ENCODE results near the gene GPC2.
"Not testable (repeated sequence)": the region's sequence is repeated elsewhere in the genome, so short reads cannot be mapped to it uniquely, and the experiment has no call there.

GPC2 gene, protein sequence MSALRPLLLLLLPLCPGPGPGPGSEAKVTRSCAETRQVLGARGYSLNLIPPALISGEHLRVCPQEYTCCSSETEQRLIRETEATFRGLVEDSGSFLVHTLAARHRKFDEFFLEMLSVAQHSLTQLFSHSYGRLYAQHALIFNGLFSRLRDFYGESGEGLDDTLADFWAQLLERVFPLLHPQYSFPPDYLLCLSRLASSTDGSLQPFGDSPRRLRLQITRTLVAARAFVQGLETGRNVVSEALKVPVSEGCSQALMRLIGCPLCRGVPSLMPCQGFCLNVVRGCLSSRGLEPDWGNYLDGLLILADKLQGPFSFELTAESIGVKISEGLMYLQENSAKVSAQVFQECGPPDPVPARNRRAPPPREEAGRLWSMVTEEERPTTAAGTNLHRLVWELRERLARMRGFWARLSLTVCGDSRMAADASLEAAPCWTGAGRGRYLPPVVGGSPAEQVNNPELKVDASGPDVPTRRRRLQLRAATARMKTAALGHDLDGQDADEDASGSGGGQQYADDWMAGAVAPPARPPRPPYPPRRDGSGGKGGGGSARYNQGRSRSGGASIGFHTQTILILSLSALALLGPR

DNA sequence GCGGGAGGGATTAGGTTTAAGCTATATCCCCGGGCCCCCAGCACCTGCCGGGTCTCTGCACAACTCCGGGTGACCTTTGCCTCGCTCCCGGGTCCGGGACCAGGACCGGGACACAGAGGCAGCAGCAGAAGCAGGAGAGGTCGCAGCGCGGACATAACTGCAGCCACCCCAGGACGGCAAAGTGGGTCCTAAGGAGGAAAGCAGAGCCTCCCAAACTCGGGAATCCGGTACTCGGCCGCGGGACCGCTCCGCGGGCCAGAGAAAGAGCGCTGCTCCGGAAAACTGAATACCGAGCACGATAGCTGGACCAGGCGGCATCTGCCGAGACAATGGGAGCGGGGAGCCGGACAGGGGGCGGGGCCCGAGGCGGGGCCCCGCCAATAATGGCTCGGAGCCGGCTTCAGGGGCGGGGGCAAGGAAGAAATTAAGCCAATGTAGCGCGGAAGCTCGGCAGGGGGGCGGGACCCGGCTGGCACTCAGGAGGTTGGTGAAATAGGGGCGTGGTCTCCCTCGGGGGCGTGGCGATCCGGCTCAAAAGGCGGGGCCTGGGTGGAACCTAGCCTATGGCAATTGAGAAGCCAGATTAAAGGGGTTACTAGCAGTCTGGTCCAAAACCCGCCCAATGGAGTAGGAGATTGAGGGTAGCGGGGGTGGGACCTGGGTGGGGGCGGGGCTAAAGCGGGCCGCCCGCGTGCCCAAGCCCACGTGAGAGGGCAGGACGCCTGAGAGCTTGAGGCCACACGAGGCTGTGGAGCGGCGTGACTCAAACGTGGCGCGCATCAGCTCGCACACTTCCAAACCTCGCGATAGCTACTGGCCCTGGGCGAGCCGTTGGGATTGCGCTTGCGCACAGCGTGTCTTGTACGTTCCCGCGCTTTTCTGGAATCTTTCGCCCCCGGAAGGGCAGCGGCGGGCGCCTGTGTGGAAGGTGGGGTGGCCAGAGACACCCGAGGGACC lies at the start of gene GPC2, which contains the start of gene STAG3:
Gene GPC2, minus strand, starts transcription at position 337 of the 957 bp plus-strand sequence. Its CDS starts 182 bp downstream, at position 155.
Gene STAG3, plus strand, starts transcription at position 874 of the 957 bp plus-strand sequence. CDS start 2,639 bp downstream, outside the sequence.
- Histone ChIP-seq H3K27me3 (ENCODE audit: control insufficient read depth, insufficient read depth, low read length) (peaks cover 13% of the 10 kb centered on the region), H3K9me3 (ENCODE audit: control insufficient read depth, low read depth, low read length) (no peaks in the 10 kb centered on the region), H3K4me1 (ENCODE audit: control insufficient read depth, low read depth, low read length) (peaks cover 7% of the 10 kb centered on the region), H3K9ac (ENCODE audit: low read length) (peak within 1 kb of the TSS; percentile 90), H3K36me3 (ENCODE audit: control insufficient read depth, low read depth, low read length) (no peaks in the 10 kb centered on the region), H3K27ac (ENCODE audit: low read length) (no peak within 1 kb of the TSS), H3K4me3 (ENCODE audit: low read length) (peak within 1 kb of the TSS; percentile 89)

DNA sequence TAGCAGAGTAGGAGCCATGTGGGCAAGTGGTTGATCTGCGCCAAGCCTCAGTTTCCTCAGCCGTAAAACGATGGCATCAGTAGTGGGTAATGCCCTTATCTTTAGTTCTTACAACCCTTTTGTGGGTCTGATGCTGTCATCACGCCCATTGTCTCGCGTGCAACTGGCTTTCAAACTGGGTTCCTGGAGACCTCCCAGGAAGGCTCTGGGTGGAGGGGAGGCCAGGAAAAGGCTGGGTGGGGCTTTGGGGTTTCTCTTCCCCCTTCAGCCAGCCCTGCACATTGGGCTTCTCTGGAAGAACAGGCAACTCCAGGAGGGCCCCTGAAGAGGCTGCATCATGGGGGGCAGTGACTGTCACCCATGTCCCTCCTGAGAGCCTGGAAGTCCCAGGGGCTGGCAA lies 47.7 kb upstream of the GPC2 start:
- not testable (repeated sequence) for H3K36me3 ChIP-seq (ENCODE audit: control insufficient read depth, low read depth, low read length); H3K4me1 ChIP-seq (ENCODE audit: control insufficient read depth, low read depth, low read length); H3K9me3 ChIP-seq (ENCODE audit: control insufficient read depth, low read depth, low read length); H3K27me3 ChIP-seq (ENCODE audit: control insufficient read depth, insufficient read depth, low read length); H3K4me3 ChIP-seq (ENCODE audit: low read length); H3K27ac ChIP-seq (ENCODE audit: low read length); H3K9ac ChIP-seq (ENCODE audit: low read length)

DNA sequence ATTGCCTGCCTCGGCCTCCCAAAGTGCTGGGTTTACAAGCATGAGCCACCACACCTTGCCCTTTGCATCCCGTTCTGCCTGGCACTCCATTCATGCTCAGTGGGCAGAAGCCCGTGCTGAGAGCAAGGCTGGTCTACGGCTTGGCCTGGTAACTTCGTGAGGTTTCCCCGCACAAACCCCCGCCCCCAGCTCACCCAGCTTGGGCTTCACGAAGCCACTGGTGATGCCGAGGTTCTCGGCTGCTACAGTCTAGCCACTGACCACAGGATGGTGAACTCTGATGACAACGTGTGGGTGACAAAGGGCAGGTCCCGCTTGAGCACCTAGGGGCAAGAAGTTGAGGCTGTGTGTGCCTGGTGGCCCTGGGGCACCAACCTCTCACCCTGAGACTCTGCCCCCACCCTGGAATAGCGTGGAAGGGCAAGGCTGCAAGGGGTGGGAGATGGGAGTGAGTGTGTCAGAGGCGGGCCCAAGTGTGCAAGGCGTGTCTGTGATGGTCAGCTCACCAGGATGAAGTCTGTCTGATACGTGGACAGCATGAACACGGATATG lies 46.3 kb upstream of the GPC2 start:
- not testable (repeated sequence) for H3K4me1 ChIP-seq (ENCODE audit: control insufficient read depth, low read depth, low read length); H3K36me3 ChIP-seq (ENCODE audit: control insufficient read depth, low read depth, low read length); H3K9ac ChIP-seq (ENCODE audit: low read length); H3K27me3 ChIP-seq (ENCODE audit: control insufficient read depth, insufficient read depth, low read length); H3K4me3 ChIP-seq (ENCODE audit: low read length); H3K27ac ChIP-seq (ENCODE audit: low read length); H3K9me3 ChIP-seq (ENCODE audit: control insufficient read depth, low read depth, low read length)

DNA sequence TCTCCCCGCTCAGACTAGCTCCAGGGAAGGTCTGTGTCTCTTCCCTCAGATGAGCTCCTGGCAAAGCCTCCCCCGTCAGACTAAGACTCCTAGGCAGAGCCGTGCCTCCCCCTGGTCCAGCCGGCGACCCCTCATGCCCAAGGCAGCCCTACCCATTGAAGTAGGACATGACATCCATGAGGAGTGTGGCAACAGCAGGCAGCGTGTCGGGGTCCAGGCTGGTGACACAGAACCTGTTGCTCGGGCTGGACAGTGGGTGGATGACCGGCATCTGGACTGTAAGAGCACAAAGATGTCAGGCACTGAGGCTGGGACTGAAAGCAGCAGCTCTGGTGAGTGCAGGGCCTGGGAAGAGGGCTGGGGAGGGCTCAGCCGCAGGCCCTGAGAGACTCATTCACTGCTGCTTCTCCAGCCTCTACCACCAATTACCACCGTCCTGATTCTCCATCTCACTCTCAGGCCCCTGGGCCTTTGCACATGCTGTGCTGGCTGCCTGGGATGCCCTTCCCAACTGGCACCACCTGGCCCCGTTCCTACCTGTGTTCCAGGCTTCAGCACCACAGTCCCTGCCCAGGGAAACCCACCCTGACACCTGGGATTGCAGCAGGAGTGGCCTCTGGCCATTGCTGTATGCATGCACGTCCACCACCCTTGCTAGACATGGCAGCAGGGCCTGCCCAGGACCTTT lies 45.4 kb upstream of the GPC2 start:
- H3K27ac ChIP-seq (ENCODE audit: low read length) = no peak overlapping the region
- H3K27me3 ChIP-seq (ENCODE audit: control insufficient read depth, insufficient read depth, low read length) = no peaks in the 10 kb centered on the region
- H3K9me3 ChIP-seq (ENCODE audit: control insufficient read depth, low read depth, low read length) = no peaks in the 10 kb centered on the region
- H3K36me3 ChIP-seq (ENCODE audit: control insufficient read depth, low read depth, low read length) = no peaks in the 10 kb centered on the region
- H3K9ac ChIP-seq (ENCODE audit: low read length) = no peak overlapping the region
- no peak overlapping the region for H3K4me3 ChIP-seq (ENCODE audit: low read length)
- H3K4me1 ChIP-seq (ENCODE audit: control insufficient read depth, low read depth, low read length) = no peaks in the 10 kb centered on the region

DNA sequence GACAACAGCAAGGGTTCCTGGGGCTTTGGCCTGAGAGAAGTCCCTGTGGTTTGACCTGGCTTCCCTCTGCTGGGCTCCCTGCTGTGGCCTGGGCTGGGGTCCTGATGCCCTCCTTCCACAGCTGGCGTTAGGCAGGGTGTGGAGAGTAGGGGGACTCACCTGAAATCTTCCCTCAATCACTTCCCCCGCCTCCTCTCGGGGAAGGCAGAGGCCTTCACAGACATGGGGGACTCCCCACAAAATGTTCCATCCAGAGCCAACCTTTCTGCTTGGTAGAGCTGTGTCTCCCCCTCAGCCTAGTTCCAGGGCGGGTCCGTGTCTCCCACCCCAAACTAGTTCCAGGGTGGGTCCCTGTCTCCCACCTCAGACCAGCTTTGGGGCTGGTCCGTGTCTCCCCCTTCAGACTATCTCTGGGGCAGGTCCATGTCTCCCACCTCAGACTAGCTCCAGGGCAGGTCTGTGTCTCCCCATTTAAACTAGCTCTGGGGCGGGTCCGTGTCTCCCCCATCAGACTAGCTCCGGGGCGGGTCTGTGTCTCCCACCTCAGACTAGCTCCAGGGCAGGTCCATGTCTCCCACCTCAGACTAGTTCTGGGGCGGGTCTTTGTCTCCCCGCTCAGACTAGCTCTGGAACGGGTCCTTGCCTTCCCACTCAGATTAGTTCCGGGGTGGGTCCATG lies 44.7 kb upstream of the GPC2 start:
- H3K4me3 ChIP-seq (ENCODE audit: low read length) = no peak overlapping the region
- no peaks in the 10 kb centered on the region for H3K4me1 ChIP-seq (ENCODE audit: control insufficient read depth, low read depth, low read length)
- H3K36me3 ChIP-seq (ENCODE audit: control insufficient read depth, low read depth, low read length) = no peaks in the 10 kb centered on the region
- no peak overlapping the region for H3K9ac ChIP-seq (ENCODE audit: low read length)
- H3K9me3 ChIP-seq (ENCODE audit: control insufficient read depth, low read depth, low read length) = no peaks in the 10 kb centered on the region
- H3K27ac ChIP-seq (ENCODE audit: low read length) = no peak overlapping the region
- no peaks in the 10 kb centered on the region for H3K27me3 ChIP-seq (ENCODE audit: control insufficient read depth, insufficient read depth, low read length)

DNA sequence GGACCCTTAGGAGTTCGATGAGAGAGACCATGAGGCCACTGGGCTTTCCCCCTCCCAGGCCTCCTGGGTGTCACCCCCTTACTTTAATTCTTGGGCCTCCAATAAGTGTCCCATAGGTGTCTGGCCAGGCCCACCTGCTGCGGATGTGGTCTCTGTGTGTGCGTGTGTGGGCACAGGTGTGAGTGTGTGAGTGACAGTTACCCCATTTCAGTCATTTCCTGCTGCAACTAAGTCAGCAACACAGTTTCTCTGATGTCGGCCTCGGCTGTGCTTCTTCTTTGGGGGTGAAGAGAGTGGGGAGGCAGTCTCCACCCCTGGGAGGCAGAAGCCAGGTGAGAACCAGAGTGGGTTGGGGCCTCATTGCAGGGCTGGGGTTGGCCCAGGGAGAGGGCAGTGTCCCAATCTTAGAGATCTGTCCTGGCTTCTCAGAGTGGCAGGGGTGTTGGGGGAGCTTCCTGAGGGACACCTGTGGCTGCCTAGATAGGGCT lies 44.1 kb upstream of the GPC2 start:
- Histone ChIP-seq H3K4me1 (ENCODE audit: control insufficient read depth, low read depth, low read length) (no peaks in the 10 kb centered on the region), H3K4me3 (ENCODE audit: low read length) (no peak overlapping the region), H3K36me3 (ENCODE audit: control insufficient read depth, low read depth, low read length) (no peaks in the 10 kb centered on the region), H3K9ac (ENCODE audit: low read length) (no peak overlapping the region), H3K27me3 (ENCODE audit: control insufficient read depth, insufficient read depth, low read length) (no peaks in the 10 kb centered on the region), H3K9me3 (ENCODE audit: control insufficient read depth, low read depth, low read length) (no peaks in the 10 kb centered on the region), H3K27ac (ENCODE audit: low read length) (no peak overlapping the region)

DNA sequence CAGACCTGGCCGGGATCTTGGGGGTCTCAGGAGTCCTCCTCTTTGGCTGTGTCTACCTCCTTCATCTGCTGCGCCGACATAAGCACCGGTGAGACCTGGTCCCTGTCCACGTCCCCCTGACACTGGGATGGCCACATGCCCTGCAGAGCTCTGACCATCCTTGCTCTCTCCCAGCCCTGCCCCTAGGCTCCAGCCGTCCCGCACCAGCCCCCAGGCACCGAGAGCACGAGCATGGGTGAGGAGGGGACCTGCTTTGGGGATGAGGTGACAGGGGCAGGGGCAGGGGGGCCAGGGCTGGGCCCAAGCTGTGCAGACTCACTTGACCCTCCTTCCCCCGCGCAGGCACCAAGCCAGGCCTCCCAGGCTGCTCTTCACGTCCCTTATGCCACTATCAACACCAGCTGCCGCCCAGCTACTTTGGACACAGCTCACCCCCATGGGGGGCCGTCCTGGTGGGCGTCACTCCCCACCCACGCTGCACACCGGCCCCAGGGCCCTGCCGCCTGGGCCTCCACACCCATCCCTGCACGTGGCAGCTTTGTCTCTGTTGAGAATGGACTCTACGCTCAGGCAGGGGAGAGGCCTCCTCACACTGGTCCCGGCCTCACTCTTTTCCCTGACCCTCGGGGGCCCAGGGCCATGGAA lies 43.5 kb upstream of the GPC2 start:
- no peaks in the 10 kb centered on the region for H3K4me1 ChIP-seq (ENCODE audit: control insufficient read depth, low read depth, low read length)
- H3K36me3 ChIP-seq (ENCODE audit: control insufficient read depth, low read depth, low read length) = no peaks in the 10 kb centered on the region
- H3K27ac ChIP-seq (ENCODE audit: low read length) = no peak overlapping the region
- H3K4me3 ChIP-seq (ENCODE audit: low read length) = no peak overlapping the region
- no peaks in the 10 kb centered on the region for H3K27me3 ChIP-seq (ENCODE audit: control insufficient read depth, insufficient read depth, low read length)
- no peak overlapping the region for H3K9ac ChIP-seq (ENCODE audit: low read length)
- H3K9me3 ChIP-seq (ENCODE audit: control insufficient read depth, low read depth, low read length) = no peaks in the 10 kb centered on the region

DNA sequence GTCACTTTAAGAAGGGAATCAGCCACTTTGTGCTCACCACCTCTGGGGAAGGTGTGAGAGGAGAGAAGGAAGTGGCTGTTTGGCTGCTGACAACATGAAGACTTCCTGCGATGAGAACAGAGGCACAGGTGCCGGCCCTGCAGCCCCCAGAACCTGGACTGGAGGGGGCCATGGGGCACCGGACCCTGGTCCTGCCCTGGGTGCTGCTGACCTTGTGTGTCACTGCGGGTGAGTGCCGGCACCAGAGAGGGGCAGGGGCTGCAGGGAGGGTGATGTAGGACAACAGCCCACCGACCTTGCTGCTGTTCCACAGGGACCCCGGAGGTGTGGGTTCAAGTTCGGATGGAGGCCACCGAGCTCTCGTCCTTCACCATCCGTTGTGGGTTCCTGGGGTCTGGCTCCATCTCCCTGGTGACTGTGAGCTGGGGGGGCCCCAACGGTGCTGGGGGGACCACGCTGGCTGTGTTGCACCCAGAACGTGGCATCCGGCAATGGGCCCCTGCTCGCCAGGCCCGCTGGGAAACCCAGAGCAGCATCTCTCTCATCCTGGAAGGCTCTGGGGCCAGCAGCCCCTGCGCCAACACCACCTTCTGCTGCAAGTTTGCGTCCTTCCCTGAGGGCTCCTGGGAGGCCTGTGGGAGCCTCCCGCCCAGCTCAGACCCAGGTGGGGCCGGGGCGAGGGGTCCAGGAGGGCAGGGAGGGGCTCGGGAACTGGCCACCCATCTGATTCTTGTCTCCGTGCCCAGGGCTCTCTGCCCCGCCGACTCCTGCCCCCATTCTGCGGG lies 42.8 kb upstream of the GPC2 start, which contains the start of gene PVRIG:
Gene PVRIG, plus strand, starts transcription at position 149 of the 785 bp plus-strand sequence. Its CDS starts 22 bp downstream, at position 171.
- H3K9me3 ChIP-seq (ENCODE audit: control insufficient read depth, low read depth, low read length); H3K27me3 ChIP-seq (ENCODE audit: control insufficient read depth, insufficient read depth, low read length); H3K4me1 ChIP-seq (ENCODE audit: control insufficient read depth, low read depth, low read length); H3K36me3 ChIP-seq (ENCODE audit: control insufficient read depth, low read depth, low read length); H3K27ac ChIP-seq (ENCODE audit: low read length); H3K4me3 ChIP-seq (ENCODE audit: low read length); H3K9ac ChIP-seq (ENCODE audit: low read length): not testable (repeated sequence)

DNA sequence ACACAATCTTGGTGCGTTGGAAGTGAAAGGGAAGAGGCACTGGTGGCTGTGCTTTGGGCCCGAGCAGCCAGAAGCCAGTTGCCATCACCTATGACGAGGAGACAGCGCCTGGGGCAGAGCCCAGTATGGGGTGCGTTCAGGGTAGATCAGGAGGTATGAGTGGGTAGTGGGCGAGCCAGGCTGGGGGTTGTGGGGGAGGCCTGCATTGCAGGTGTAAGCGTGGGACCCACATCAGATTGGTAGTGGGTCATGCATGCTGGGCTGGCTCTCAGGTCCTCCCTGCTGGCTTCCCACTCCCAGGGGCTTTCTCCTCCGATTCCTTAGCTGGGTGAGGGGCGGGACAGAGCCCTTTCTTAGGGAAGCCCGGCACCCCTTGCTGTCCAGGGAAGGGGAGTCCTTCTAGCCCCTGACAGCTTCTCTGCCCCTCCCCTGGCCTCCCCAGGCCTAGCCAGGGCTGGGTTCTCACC lies 42.1 kb upstream of the GPC2 start:
- H3K9ac ChIP-seq (ENCODE audit: low read length) = no peak overlapping the region

More for the DNA sequence above, 42.1 kb upstream of the GPC2 start:
- no peak overlapping the region for H3K27ac ChIP-seq (ENCODE audit: low read length)
- H3K4me3 ChIP-seq (ENCODE audit: low read length) = no peak overlapping the region
- H3K27me3 ChIP-seq (ENCODE audit: control insufficient read depth, insufficient read depth, low read length) = peaks cover 3% of the 10 kb centered on the region
- no peaks in the 10 kb centered on the region for H3K4me1 ChIP-seq (ENCODE audit: control insufficient read depth, low read depth, low read length)
- H3K9me3 ChIP-seq (ENCODE audit: control insufficient read depth, low read depth, low read length) = no peaks in the 10 kb centered on the region
- H3K36me3 ChIP-seq (ENCODE audit: control insufficient read depth, low read depth, low read length) = no peaks in the 10 kb centered on the region
